HCT116 (cell line): ENCODE results near the gene KIAA2012. TPM values are rescaled to one million over a fixed set of nuclear protein-coding genes. Genes with fewer than 3 reads are reported as not detected.

ENCODE experiments used
- ATAC-seq: fragments of 200-7000 bp; cut with Tn5 transposase; 2 replicates; pipeline ENCODE4 v1.9.1; 2020; ENCODE audit warnings: mild to moderate bottlenecking, moderate library complexity
- BruUV-seq: library from RNA; stranded (reverse); fragments of 400-500 nt; replicated peaks from 2 replicates; lab custom pipeline; 2021; lab: Mats Ljungman, UMichigan
- CTCF ChIA-PET: fragments of 300-600 bp; sonication (Branson Sonifier 250); formaldehyde crosslinking; loops from one replicate; lab custom pipeline; 2021; ENCODE audit warnings: antibody characterized with exemption; lab: Charles Lee
- POLR2A ChIA-PET: fragments of 300-600, 350-600 bp; sonication (Branson Sonifier 250); formaldehyde crosslinking; loops from one replicate; lab custom pipeline; 2021; ENCODE audit warnings: antibody characterized with exemption; lab: Charles Lee
- RAD21 ChIA-PET, 2 experiments: fragments of 300-600 bp; sonication (Branson Sonifier 250); formaldehyde crosslinking; loops; one replicate each; lab custom pipeline; 2023; ENCODE audit warnings: low total read pairs in 2 of 2; ENCODE audit not compliant: uncharacterized antibody in 2 of 2, unreplicated experiment in 2 of 2, low non-redundant PET in 1 of 2; lab: Charles Lee
- DNase-seq: peaks from one replicate; pipeline ENCODE4 v3.0.0-alpha.2; 2010; ENCODE audit warnings: low read depth, low spot score
- H2AFZ ChIP-seq: fragments of 200-600 bp; shearing (Covaris generic), sonication (generic); 2 replicates; pipeline ENCODE4 v1.6.1; 2017; ENCODE audit warnings: low read depth, mixed run types, mixed read lengths, antibody characterized with exemption, low read length; ENCODE audit not compliant: poor library complexity, severe bottlenecking
- H3K27ac ChIP-seq: 2 replicates; pipeline ENCODE4 v1.5.1; 2012; ENCODE audit warnings: low read depth, low read length
- H3K27me3 ChIP-seq: fragments of 200-600 bp; sonication (generic); 2 replicates; pipeline ENCODE4 v1.6.1; 2016; ENCODE audit warnings: mixed run types, low read length, mixed read lengths; ENCODE audit not compliant: insufficient read depth
- H3K36me3 ChIP-seq, 2 experiments: fragments of 200-500 bp in 1 of 2; fragments of 200-600 bp in 1 of 2; sonication (Bioruptor generic) in 1 of 2; sonication (generic) in 1 of 2; 2 replicates each; pipeline versions ENCODE4 v1.5.1 to v1.6.1; 2014 to 2016; ENCODE audit warnings: low read length in 2 of 2, inconsistent platforms in 1 of 2, mixed read lengths in 1 of 2, mixed run types in 1 of 2; ENCODE audit not compliant: insufficient read depth in 2 of 2, control insufficient read depth in 1 of 2
- H3K4me1 ChIP-seq, 2 experiments: fragments of 200-600 bp in 1 of 2; sonication (generic) in 1 of 2; 2 replicates each; pipeline versions ENCODE4 v1.5.1 to v1.6.1; 2012 to 2017; ENCODE audit warnings: low read length in 2 of 2, inconsistent platforms in 1 of 2, mild to moderate bottlenecking in 1 of 2, mixed read lengths in 1 of 2, mixed run types in 1 of 2, moderate library complexity in 1 of 2; ENCODE audit not compliant: insufficient read depth in 2 of 2, control insufficient read depth in 1 of 2
- H3K4me2 ChIP-seq: fragments of 200-600 bp; sonication (generic); 2 replicates; pipeline ENCODE4 v1.6.1; 2017; ENCODE audit warnings: mixed run types, low read length, mixed read lengths
- H3K4me3 ChIP-seq, 2 experiments: fragments of 200-600 bp in 1 of 2; sonication (generic) in 1 of 2; replicated peaks in 1 of 2; 2 replicates each; pipeline ENCODE4 v1.5.1; 2011 to 2016; ENCODE audit warnings: low read length in 2 of 2, control low read depth in 1 of 2, low read depth in 1 of 2, mild to moderate bottlenecking in 1 of 2, mixed read lengths in 1 of 2, mixed run types in 1 of 2
- H3K79me2 ChIP-seq: fragments of 200-600 bp; sonication (generic); 2 replicates; pipeline ENCODE4 v1.6.1; 2017; ENCODE audit warnings: mild to moderate bottlenecking, mixed run types, low read length, moderate library complexity, mixed read lengths; ENCODE audit not compliant: insufficient read depth
- H3K9ac ChIP-seq: fragments of 200-600 bp; sonication (generic); 2 replicates; pipeline ENCODE4 v1.6.1; 2016; ENCODE audit warnings: low read length, mixed read lengths
- H3K9me2 ChIP-seq: fragments of 200-600 bp; sonication (generic), shearing (Covaris generic); 2 replicates; pipeline ENCODE4 v1.6.1; 2017; ENCODE audit warnings: mixed run types, mild to moderate bottlenecking, moderate library complexity; ENCODE audit not compliant: insufficient read depth
- H3K9me3 ChIP-seq, 2 experiments: fragments of 200-500 bp in 1 of 2; fragments of 200-600 bp in 1 of 2; sonication (Bioruptor generic) in 1 of 2; sonication (generic) in 1 of 2; 2 replicates each; pipeline ENCODE4 v1.6.1; 2014 to 2017; ENCODE audit warnings: low read length in 2 of 2, mixed read lengths in 2 of 2, inconsistent platforms in 1 of 2, low read depth in 1 of 2, mild to moderate bottlenecking in 1 of 2, mixed run types in 1 of 2, moderate library complexity in 1 of 2; ENCODE audit not compliant: control insufficient read depth in 1 of 2, insufficient read depth in 1 of 2
- H4K20me1 ChIP-seq: fragments of 200-600 bp; sonication (generic), shearing (Covaris generic); 2 replicates; pipeline ENCODE4 v1.6.1; 2017; ENCODE audit warnings: mixed run types, mild to moderate bottlenecking, moderate library complexity; ENCODE audit not compliant: insufficient read depth
- CEBPB ChIP-seq: IDR thresholded peaks from 2 replicates; pipeline ENCODE4 v1.6.1; 2012; ENCODE audit warnings: low read depth
- ELF1 ChIP-seq: IDR thresholded peaks from 2 replicates; pipeline ENCODE4 v1.6.1; 2012; ENCODE audit warnings: low read depth, borderline replicate concordance
- FOSL1 ChIP-seq: IDR thresholded peaks from 2 replicates; pipeline ENCODE4 v1.6.1; 2012; ENCODE audit warnings: low read depth
- POLR2AphosphoS5 ChIP-seq: IDR thresholded peaks from 2 replicates; pipeline ENCODE4 v1.6.1; 2011; ENCODE audit warnings: mild to moderate bottlenecking, low read depth, low read length, moderate library complexity
- SIN3A ChIP-seq: IDR thresholded peaks from 2 replicates; pipeline ENCODE4 v1.6.1; 2012; ENCODE audit warnings: low read depth
- SP1 ChIP-seq: IDR thresholded peaks from 2 replicates; pipeline ENCODE4 v1.6.1; 2012; ENCODE audit warnings: low read depth
- SRF ChIP-seq: IDR thresholded peaks from 2 replicates; pipeline ENCODE4 v1.6.1; 2012; ENCODE audit warnings: low read depth
- TCF7L2 ChIP-seq: IDR thresholded peaks from 2 replicates; pipeline ENCODE4 v1.7.0; 2011; ENCODE audit warnings: borderline replicate concordance, inconsistent platforms; ENCODE audit not compliant: insufficient read depth, insufficient read length; ENCODE audit errors: extremely low read depth
- intact Hi-C: fragments of 100-400 bp; cut with micrococcal nuclease; formaldehyde crosslinking; loops from 2 replicates; pipeline ENCODE4 v1.10.0; 2022
- total RNA-seq: library from RNA; stranded (reverse); gene quantifications from one replicate; pipeline ENCODE4 v1.2.1, GENCODE V29; 2021; ENCODE audit not compliant: unreplicated experiment
- TF ChIP-seq, protein P1 (sequence below): IDR thresholded peaks from 2 replicates; pipeline ENCODE4 v1.6.1; 2012
- TF ChIP-seq, protein P2 (sequence below): IDR thresholded peaks from 2 replicates; pipeline ENCODE4 v1.6.1; 2011; ENCODE audit warnings: mild to moderate bottlenecking, low read length, moderate library complexity; ENCODE audit not compliant: insufficient replicate concordance; ENCODE audit errors: extremely low read depth

The KIAA2012 gene
- total RNA-seq, 1 experiment from 2014 or later: not detected

DNA sequence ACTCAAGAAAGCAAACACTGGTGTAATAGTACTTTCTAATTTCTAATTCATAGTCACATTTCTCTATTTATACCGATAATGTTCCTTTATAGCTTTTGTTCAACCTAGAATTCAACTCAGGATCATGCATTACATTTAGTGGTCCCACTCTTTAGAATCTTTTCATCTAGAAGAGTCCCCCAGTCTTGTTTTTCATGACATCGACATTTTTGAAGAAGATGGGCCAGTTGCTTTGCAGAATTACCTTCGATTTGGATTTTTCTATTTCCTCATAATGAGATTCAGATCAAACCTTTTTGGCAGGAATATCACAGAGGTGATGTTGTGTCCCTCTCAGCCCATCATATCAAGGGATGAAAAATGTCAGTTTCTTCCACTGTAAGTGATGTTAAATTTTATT, 35.3 kb downstream of the KIAA2012 start (continued):
- no peak for TF ChIP-seq SP1
- no peak for TF ChIP-seq SRF
- TF ChIP-seq TCF7L2: no peak

GRCh38 chr2:202109139-202109736, 36.2 kb downstream of the KIAA2012 start:
- Histone ChIP-seq H3K36me3 (no peaks in the 10 kb centered on the region), H3K9me2 (no peaks in the 10 kb centered on the region), H3K27me3 (no peaks in the 10 kb centered on the region; the same call in 1 of the 2 replicates), H2AFZ (no peak overlapping the region), H3K4me1 (no peaks in the 10 kb centered on the region), H3K4me2 (no peak overlapping the region), H3K4me3 (no peak overlapping the region), H4K20me1 (no peaks in the 10 kb centered on the region), H3K79me2 (no peaks in the 10 kb centered on the region)
- no peak for ATAC-seq
- ChIA-PET RAD21 (no interaction called here), CTCF (no interaction called here)
- DNase-seq: no peak
- no TSS peak for BruUV-seq
- TF ChIP-seq CEBPB (no peak), ELF1 (no peak), SIN3A (no peak)
- TF ChIP-seq, protein P1, sequence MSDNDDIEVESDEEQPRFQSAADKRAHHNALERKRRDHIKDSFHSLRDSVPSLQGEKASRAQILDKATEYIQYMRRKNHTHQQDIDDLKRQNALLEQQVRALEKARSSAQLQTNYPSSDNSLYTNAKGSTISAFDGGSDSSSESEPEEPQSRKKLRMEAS: no peak
- TF ChIP-seq, all 23 proteins: peak for 0
- Histone ChIP-seq H3K27ac (no peak overlapping the region), H3K9me3 (no peaks in the 10 kb centered on the region), H3K9ac (no peak overlapping the region)
- intact Hi-C loops: no loop called here
- POLR2A ChIA-PET: no interaction called here

- no TSS peak for BruUV-seq
- no peak for DNase-seq
- Histone ChIP-seq H4K20me1 (no peaks in the 10 kb centered on the region), H3K27ac (no peak overlapping the region), H3K27me3 (no peaks in the 10 kb centered on the region; the same call in 1 of the 2 replicates), H3K79me2 (no peaks in the 10 kb centered on the region), H3K36me3 (no peaks in the 10 kb centered on the region), H3K4me1 (no peaks in the 10 kb centered on the region), H3K9me3 (no peaks in the 10 kb centered on the region), H3K9ac (no peak overlapping the region), H3K9me2 (no peaks in the 10 kb centered on the region), H2AFZ (no peak overlapping the region), H3K4me3 (no peak overlapping the region), H3K4me2 (no peak overlapping the region)
- no peak for ATAC-seq
- RAD21 ChIA-PET: no interaction called here
- POLR2A ChIA-PET: no interaction called here
- intact Hi-C loops: no loop called here
- TF ChIP-seq FOSL1 (no peak), POLR2AphosphoS5 (no peak)
- TF ChIP-seq, protein P2, sequence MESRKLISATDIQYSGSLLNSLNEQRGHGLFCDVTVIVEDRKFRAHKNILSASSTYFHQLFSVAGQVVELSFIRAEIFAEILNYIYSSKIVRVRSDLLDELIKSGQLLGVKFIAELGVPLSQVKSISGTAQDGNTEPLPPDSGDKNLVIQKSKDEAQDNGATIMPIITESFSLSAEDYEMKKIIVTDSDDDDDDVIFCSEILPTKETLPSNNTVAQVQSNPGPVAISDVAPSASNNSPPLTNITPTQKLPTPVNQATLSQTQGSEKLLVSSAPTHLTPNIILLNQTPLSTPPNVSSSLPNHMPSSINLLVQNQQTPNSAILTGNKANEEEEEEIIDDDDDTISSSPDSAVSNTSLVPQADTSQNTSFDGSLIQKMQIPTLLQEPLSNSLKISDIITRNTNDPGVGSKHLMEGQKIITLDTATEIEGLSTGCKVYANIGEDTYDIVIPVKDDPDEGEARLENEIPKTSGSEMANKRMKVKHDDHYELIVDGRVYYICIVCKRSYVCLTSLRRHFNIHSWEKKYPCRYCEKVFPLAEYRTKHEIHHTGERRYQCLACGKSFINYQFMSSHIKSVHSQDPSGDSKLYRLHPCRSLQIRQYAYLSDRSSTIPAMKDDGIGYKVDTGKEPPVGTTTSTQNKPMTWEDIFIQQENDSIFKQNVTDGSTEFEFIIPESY: no peak
- CTCF ChIA-PET: no interaction called here
Observed at GRCh38 chr2:202109737-202110184, 36.7 kb downstream of the KIAA2012 start.
